Endodermal cell (in vitro differentiated cells): ENCODE data around the gene ABCC10. TPM values are rescaled to one million over a fixed set of nuclear protein-coding genes. Genes with fewer than 3 reads are reported as not detected.
"Not testable (repeated sequence)": the region's sequence is repeated elsewhere in the genome, so short reads cannot be mapped to it uniquely, and the experiment has no call there.

ENCODE experiments used
- DNase-seq: peaks from one replicate; pipeline ENCODE4 v3.0.0-alpha.2; 2017
- H3K27ac ChIP-seq: 2 replicates; pipeline ENCODE4 v1.5.1; 2013; ENCODE audit warnings: mild to moderate bottlenecking, low read depth, low read length, moderate library complexity
- H3K27me3 ChIP-seq: 2 replicates; pipeline ENCODE4 v1.6.1; 2013; ENCODE audit warnings: mild to moderate bottlenecking, low read length, moderate library complexity; ENCODE audit not compliant: insufficient read depth, control insufficient read depth, poor library complexity, severe bottlenecking
- H3K36me3 ChIP-seq: 2 replicates; pipeline ENCODE4 v1.7.0; 2013; ENCODE audit warnings: mild to moderate bottlenecking, low read length, moderate library complexity; ENCODE audit not compliant: control insufficient read depth, insufficient read depth
- H3K4me1 ChIP-seq: one replicate; pipeline ENCODE4 v1.7.0; 2013; ENCODE audit warnings: low read length; ENCODE audit not compliant: control insufficient read depth, insufficient read depth
- H3K4me3 ChIP-seq: 2 replicates; pipeline ENCODE4 v1.5.1; 2013; ENCODE audit warnings: mild to moderate bottlenecking, low read length, moderate library complexity
- H3K9ac ChIP-seq: 2 replicates; pipeline ENCODE4 v1.6.1; 2013; ENCODE audit warnings: mild to moderate bottlenecking, low read length, moderate library complexity; ENCODE audit not compliant: poor library complexity, severe bottlenecking; ENCODE audit errors: extremely low read depth
- H3K9me3 ChIP-seq: 2 replicates; pipeline ENCODE4 v1.6.1; 2013; ENCODE audit warnings: mild to moderate bottlenecking, low read length, moderate library complexity; ENCODE audit not compliant: control insufficient read depth
- H3K27ac Mint-ChIP-seq: 2 replicates; pipeline ENCODE4 v1.8.0; 2020; ENCODE audit warnings: mixed read lengths
- H3K27me3 Mint-ChIP-seq: 2 replicates; pipeline ENCODE4 v1.8.0; 2021; ENCODE audit warnings: mild to moderate bottlenecking, mixed read lengths; ENCODE audit not compliant: insufficient read depth
- H3K36me3 Mint-ChIP-seq: 2 replicates; pipeline ENCODE4 v1.8.0; 2020; ENCODE audit warnings: low read depth, mixed read lengths
- H3K4me1 Mint-ChIP-seq: 2 replicates; pipeline ENCODE4 v1.8.0; 2020; ENCODE audit warnings: mixed read lengths
- H3K4me3 Mint-ChIP-seq: 2 replicates; pipeline ENCODE4 v1.8.0; 2020; ENCODE audit warnings: mild to moderate bottlenecking, moderate library complexity, mixed read lengths
- H3K9me3 Mint-ChIP-seq: 2 replicates; pipeline ENCODE4 v1.8.0; 2020; ENCODE audit warnings: mild to moderate bottlenecking, mixed read lengths
- CTCF ChIP-seq: fragments of 200-600 bp; sonication (generic); conservative IDR thresholded peaks from 2 replicates; pipeline ENCODE4 v1.5.0; 2021; ENCODE audit warnings: antibody characterized with exemption, mild to moderate bottlenecking
- WGBS, 2 experiments: methylation state at CpG; one replicate each; pipeline versions ENCODE4 v1.1.5 to v1.1.7; 2013; ENCODE audit warnings: missing lambda C conversion rate in 2 of 2, mixed read lengths in 1 of 2; ENCODE audit not compliant: insufficient coverage in 1 of 2, insufficient read length in 1 of 2; 5-methylcytosine and 5-hydroxymethylcytosine counted together
- total RNA-seq, 2 donors: library from RNA; stranded (reverse); fragmentation: NEBNext Ultra II Directional in 1 of 2; extraction: Animal tissue kit (Norgen Biotek cat#: 25700) in 1 of 2; gene quantifications; 2 replicates in 1 of 2; 3 replicates in 1 of 2; pipeline ENCODE4 v1.2.1, GENCODE V29; 2021

Gene ABCC10
- total RNA-seq, 2 donors from 2014 or later: 34.1 to 44.8 TPM

DNA sequence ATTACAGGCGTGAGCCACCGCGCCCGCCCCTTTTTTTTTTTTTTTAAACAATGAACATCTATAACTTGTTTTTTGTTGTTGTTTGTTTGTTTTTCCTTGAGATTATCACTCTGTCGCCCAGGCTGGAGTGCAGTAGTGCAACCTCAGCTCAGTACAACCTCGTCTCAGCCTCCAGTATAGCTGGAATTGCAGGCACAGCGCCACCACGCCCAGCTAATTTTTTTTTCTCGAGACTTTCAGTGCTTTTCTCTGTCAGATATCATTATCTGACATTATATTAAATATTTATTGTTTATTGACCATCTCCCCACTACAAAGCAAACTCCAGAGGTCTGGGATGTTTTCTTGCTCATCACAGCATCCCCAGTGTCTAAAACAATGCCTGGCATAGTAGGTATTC is 30.3 kb downstream of the ABCC10 start:
- H3K9me3 Mint-ChIP-seq: no peaks in the 10 kb centered on the region

DNA sequence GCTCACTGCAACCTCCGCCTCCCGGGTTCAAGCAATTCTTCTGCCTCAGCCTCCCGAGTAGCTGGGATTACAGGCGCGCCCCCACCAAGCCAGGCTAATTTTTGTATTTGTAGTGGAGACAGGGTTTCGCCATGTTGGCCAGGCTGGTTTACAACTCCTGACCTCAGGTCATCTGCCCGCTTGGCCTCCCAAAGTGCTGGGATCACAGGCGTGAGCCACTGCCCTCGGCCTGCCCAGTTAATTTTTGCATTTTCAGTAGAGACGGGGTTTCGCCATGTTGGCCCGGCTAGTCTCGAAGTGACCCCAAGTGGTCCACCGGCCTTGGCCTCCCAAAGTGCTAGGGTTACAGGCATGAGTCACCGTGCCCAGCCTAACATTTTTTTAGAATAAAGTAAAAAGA is 30.8 kb downstream of the ABCC10 start:
- WGBS, 2 experiments: 79 to 96% methylated on average over 8 to 15 of the region's 15 CpGs
- peaks cover 55% of the 10 kb centered on the region for H3K27me3 Mint-ChIP-seq
- H3K27me3 ChIP-seq: peaks cover 44% of the 10 kb centered on the region
- H3K4me1 ChIP-seq, H3K9me3 Mint-ChIP-seq, H3K4me3 ChIP-seq, H3K4me1 Mint-ChIP-seq, H3K4me3 Mint-ChIP-seq, H3K27ac Mint-ChIP-seq, H3K9ac ChIP-seq, DNase-seq, H3K27ac ChIP-seq, H3K36me3 ChIP-seq, H3K36me3 Mint-ChIP-seq, H3K9me3 ChIP-seq: not testable (repeated sequence)

More for the DNA sequence above, 30.3 kb downstream of the ABCC10 start:
- Mint-ChIP-seq H3K36me3 (peaks cover 7% of the 10 kb centered on the region), H3K27me3 (peaks cover 52% of the 10 kb centered on the region), H3K4me1 (peaks cover 6% of the 10 kb centered on the region), H3K4me3 (peak overlapping the region; percentile 26), H3K27ac (no peak overlapping the region)
- Histone ChIP-seq H3K36me3 (no peaks in the 10 kb centered on the region), H3K27me3 (peaks cover 44% of the 10 kb centered on the region), H3K4me3 (no peak overlapping the region), H3K9me3 (no peaks in the 10 kb centered on the region), H3K9ac (no peak overlapping the region), H3K27ac (no peak overlapping the region), H3K4me1 (no peaks in the 10 kb centered on the region)
- peak; percentile 43 for TF ChIP-seq CTCF
- no peak for DNase-seq
- 71 to 73% methylated on average over 4 to 5 of the region's 9 CpGs for WGBS, 2 experiments

- Histone ChIP-seq H3K4me3 (no peak overlapping the region), H3K27ac (no peak overlapping the region), H3K27me3 (peaks cover 44% of the 10 kb centered on the region), H3K9ac (no peak overlapping the region), H3K36me3 (no peaks in the 10 kb centered on the region), H3K9me3 (no peaks in the 10 kb centered on the region), H3K4me1 (no peaks in the 10 kb centered on the region)
- Mint-ChIP-seq H3K27ac (no peak overlapping the region), H3K36me3 (no peaks in the 10 kb centered on the region), H3K4me1 (peaks cover 6% of the 10 kb centered on the region), H3K9me3 (no peaks in the 10 kb centered on the region), H3K4me3 (no peak overlapping the region), H3K27me3 (peaks cover 52% of the 10 kb centered on the region)
- WGBS, 2 experiments: 87 to 100% methylated on average over 1 of the region's 1 CpG
- TF ChIP-seq CTCF: no peak
- no peak for DNase-seq
These were observed 32.2 kb downstream of the ABCC10 start for GRCh38 chr6:43459535-43459934.

- Histone ChIP-seq H3K9ac (no peak overlapping the region), H3K27ac (no peak overlapping the region), H3K27me3 (peaks cover 39% of the 10 kb centered on the region), H3K36me3 (no peaks in the 10 kb centered on the region), H3K9me3 (no peaks in the 10 kb centered on the region), H3K4me3 (no peak overlapping the region), H3K4me1 (no peaks in the 10 kb centered on the region)
- Mint-ChIP-seq H3K9me3 (no peaks in the 10 kb centered on the region), H3K4me3 (no peak overlapping the region), H3K36me3 (no peaks in the 10 kb centered on the region), H3K27me3 (peaks cover 47% of the 10 kb centered on the region), H3K4me1 (peaks cover 6% of the 10 kb centered on the region), H3K27ac (no peak overlapping the region)
- TF ChIP-seq CTCF: no peak
- 85 to 86% methylated on average over 4 of the region's 4 CpGs for WGBS, 2 experiments
- DNase-seq: no peak
These were observed 32.7 kb downstream of the ABCC10 start for GRCh38 chr6:43460032-43460431.
